B cell (primary cell): ENCODE data around the gene THBD. TPM values are rescaled to one million over a fixed set of nuclear protein-coding genes. Genes with fewer than 3 reads are reported as not detected.

Experiments used
- ATAC-seq: fragments of 200-7000 bp; cut with Tn5 transposase; one replicate; pipeline ENCODE4 v1.10.0; 2021; ENCODE audit warnings: low read depth, mild to moderate bottlenecking, moderate number of reproducible peaks, moderate library complexity
- CTCF ChIA-PET: fragments of 350-600 bp; sonication (Branson Sonifier 250); formaldehyde crosslinking; loops from one replicate; lab custom pipeline; 2021; ENCODE audit warnings: antibody characterized with exemption, inconsistent platforms; lab: Charles Lee
- POLR2A ChIA-PET: fragments of 350-600 bp; sonication (Branson Sonifier 250); formaldehyde crosslinking; loops from one replicate; lab custom pipeline; 2021; ENCODE audit warnings: antibody characterized with exemption; lab: Charles Lee
- DNase-seq: peaks from one replicate; pipeline ENCODE4 v3.0.0; 2013
- H2AFZ ChIP-seq: 2 replicates; pipeline ENCODE4 v1.6.1; 2012; ENCODE audit warnings: mild to moderate bottlenecking, low read depth, low read length; ENCODE audit not compliant: insufficient read depth, poor library complexity, severe bottlenecking
- H3K27ac ChIP-seq, 2 donors: 1 replicate in 1 of 2; 2 replicates in 1 of 2; pipeline ENCODE4 v1.5.1; 2012 to 2013; ENCODE audit warnings: low read length in 2 of 2, mild to moderate bottlenecking in 2 of 2, moderate library complexity in 1 of 2
- H3K27me3 ChIP-seq, 4 experiments: fragments of 200-600 bp in 1 of 4; sonication (generic) in 1 of 4; replicated peaks in 1 of 4; 1 replicate in 2 of 4; 2 replicates in 2 of 4; pipeline versions ENCODE4 v1.6.1 to v1.7.0; 2013 to 2016; ENCODE audit warnings: low read length in 3 of 4, mild to moderate bottlenecking in 2 of 4, mixed read lengths in 1 of 4, moderate library complexity in 1 of 4; ENCODE audit not compliant: insufficient read depth in 4 of 4, control insufficient read depth in 3 of 4; ENCODE audit errors: control extremely low read depth in 1 of 4
- H3K36me3 ChIP-seq, 2 experiments: replicated peaks in 1 of 2; 1 replicate in 1 of 2; 2 replicates in 1 of 2; pipeline versions ENCODE4 v1.6.1 to v1.7.1; 2013; ENCODE audit warnings: low read length in 1 of 2; ENCODE audit not compliant: insufficient read depth in 2 of 2, control insufficient read depth in 1 of 2; ENCODE audit errors: control extremely low read depth in 1 of 2, extremely low read depth in 1 of 2
- H3K4me1 ChIP-seq, 2 donors: fragments of 200-600 bp in 1 of 2; sonication (generic) in 1 of 2; 1 replicate in 1 of 2; 2 replicates in 1 of 2; pipeline versions ENCODE4 v1.5.1 to v1.6.1; 2013 to 2017; ENCODE audit warnings: low read length in 2 of 2; ENCODE audit not compliant: control insufficient read depth in 2 of 2, insufficient read depth in 2 of 2
- H3K4me2 ChIP-seq: replicated peaks from 2 replicates; pipeline ENCODE3; 2012; ENCODE audit warnings: mild to moderate bottlenecking, low read depth, low read length; ENCODE audit not compliant: poor library complexity, severe bottlenecking
- H3K4me3 ChIP-seq, 5 experiments: fragments of 200-600 bp in 1 of 5; sonication (generic) in 1 of 5; 1 replicate in 3 of 5; 2 replicates in 2 of 5; pipeline versions ENCODE4 v1.5.1 to v1.7.0; 2011 to 2016; ENCODE audit warnings: low read length in 4 of 5, mild to moderate bottlenecking in 4 of 5, low read depth in 2 of 5, control low read depth in 1 of 5, moderate library complexity in 1 of 5; ENCODE audit not compliant: insufficient read depth in 1 of 5; ENCODE audit errors: control extremely low read depth in 1 of 5, extremely low read depth in 1 of 5
- H3K79me2 ChIP-seq: fragments of 200-600 bp; sonication (generic); one replicate; pipeline ENCODE4 v1.6.0; 2016; ENCODE audit warnings: low read length; ENCODE audit not compliant: control insufficient read depth, insufficient read depth
- H3K9ac ChIP-seq: fragments of 200-600 bp; sonication (generic); 2 replicates; pipeline ENCODE4 v1.6.1; 2017; ENCODE audit warnings: mild to moderate bottlenecking, low read length, moderate library complexity
- H3K9me3 ChIP-seq, 3 donors: one replicate each; pipeline versions ENCODE4 v1.6.1 to v1.7.1; 2013; ENCODE audit warnings: low read length in 2 of 3; ENCODE audit not compliant: control insufficient read depth in 2 of 3, insufficient read depth in 1 of 3; ENCODE audit errors: control extremely low read depth in 1 of 3
- H4K20me1 ChIP-seq: 2 replicates; pipeline ENCODE4 v1.6.0; 2012; ENCODE audit warnings: mild to moderate bottlenecking, low read length; ENCODE audit not compliant: insufficient read depth, control insufficient read depth, poor library complexity, severe bottlenecking
- H3K27ac Mint-ChIP-seq: one replicate; pipeline ENCODE4 v1.8.0; 2021; ENCODE audit warnings: mixed read lengths
- H3K27me3 Mint-ChIP-seq: one replicate; pipeline ENCODE4 v1.8.0; 2021; ENCODE audit warnings: mixed read lengths
- H3K4me1 Mint-ChIP-seq: one replicate; pipeline ENCODE4 v1.8.0; 2021; ENCODE audit warnings: mixed read lengths
- H3K4me3 Mint-ChIP-seq: one replicate; pipeline ENCODE4 v1.8.0; 2021; ENCODE audit warnings: mixed read lengths
- H3K9me3 Mint-ChIP-seq: one replicate; pipeline ENCODE4 v1.8.0; 2022; ENCODE audit warnings: mixed read lengths; ENCODE audit not compliant: insufficient read depth
- CTCF ChIP-seq: fragments of 200-600 bp; IDR thresholded peaks from one replicate; pipeline ENCODE4 v1.8.0; 2022; ENCODE audit warnings: antibody characterized with exemption, mild to moderate bottlenecking
- EZH2 ChIP-seq: IDR thresholded peaks from 2 replicates; pipeline ENCODE4 v1.6.1; 2012; ENCODE audit warnings: borderline replicate concordance, low read depth, mild to moderate bottlenecking, moderate library complexity, low read length; ENCODE audit not compliant: insufficient read depth, poor library complexity, severe bottlenecking
- WGBS: methylation state at CpG from one replicate; pipeline ENCODE4 v1.1.5; 2013; ENCODE audit warnings: missing lambda C conversion rate; ENCODE audit not compliant: insufficient coverage; 5-methylcytosine and 5-hydroxymethylcytosine counted together
- intact Hi-C: fragments of 100-400 bp; cut with micrococcal nuclease; formaldehyde crosslinking; loops from one replicate; pipeline ENCODE4 v1.10.0; 2022
- polyA plus RNA-seq: library from polyadenylated mRNA; depleted of rRNA; stranded (reverse); fragments of >200 nt; gene quantifications from 2 replicates; pipeline ENCODE4 v1.2.3, GENCODE V29; 2012
- total RNA-seq, 2 donors: library from RNA; stranded (reverse); fragments of 120-200 nt in 1 of 2; gene quantifications; 1 replicate in 1 of 2; 2 replicates in 1 of 2; pipeline versions ENCODE4 v1.2.3 to v1.2.4, GENCODE V29; 2013 to 2022

Gene THBD
- total and polyA plus RNA-seq, 2 donors (not counting 1 experiment from before 2014, with no cell fraction given), result 0.78 TPM; not detected in 1

GRCh38 chr20:23035731-23036130, 13.7 kb downstream of the THBD start:
- POLR2A ChIA-PET, result no interaction called here
- no peaks in the 10 kb centered on the region for H3K9me3 Mint-ChIP-seq
- no peak overlapping the region for H3K27ac Mint-ChIP-seq
- H2AFZ ChIP-seq, result no peak overlapping the region
- H3K4me3 Mint-ChIP-seq, result no peak overlapping the region
- peaks cover 37% of the 10 kb centered on the region for H3K27me3 Mint-ChIP-seq
- H3K27me3 ChIP-seq, result peaks cover 0 to 12% (median 0%) of the 10 kb centered on the region in 4 experiments
- intact Hi-C loops, result no loop called here
- peaks cover 0 to 5% (median 0%) of the 10 kb centered on the region in 3 donors for H3K9me3 ChIP-seq
- no peaks in the 10 kb centered on the region for H3K4me1 Mint-ChIP-seq
- no peak for DNase-seq
- H4K20me1 ChIP-seq, result no peaks in the 10 kb centered on the region
- H3K4me3 ChIP-seq, result no peak overlapping the region
- TF ChIP-seq CTCF, result no peak
- TF ChIP-seq EZH2, result no peak
- CTCF ChIA-PET, result no interaction called here
- H3K27ac ChIP-seq, result no peak overlapping the region
- no peak overlapping the region for H3K4me2 ChIP-seq
- ATAC-seq, result no peak
- WGBS, result 94% methylated on average over 41 of the region's 41 CpGs
- no peaks in the 10 kb centered on the region for H3K4me1 ChIP-seq
- no peaks in the 10 kb centered on the region for H3K79me2 ChIP-seq
- H3K36me3 ChIP-seq, result no peaks in the 10 kb centered on the region
- H3K9ac ChIP-seq, result no peak overlapping the region

- ATAC-seq, result no peak
- Histone ChIP-seq H4K20me1 (no peaks in the 10 kb centered on the region), H3K36me3 (no peaks in the 10 kb centered on the region), H3K27ac (no peak within 1 kb of the TSS), H3K27me3 (peaks cover 0 to 12% (median 0%) of the 10 kb centered on the region in 4 experiments), H2AFZ (no peak within 1 kb of the TSS), H3K9me3 (peaks cover 0 to 5% (median 0%) of the 10 kb centered on the region in 3 donors), H3K4me3 (no peak within 1 kb of the TSS), H3K79me2 (no peaks in the 10 kb centered on the region), H3K4me1 (no peaks in the 10 kb centered on the region), H3K9ac (no peak within 1 kb of the TSS), H3K4me2 (no peak within 1 kb of the TSS)
- no peaks in the 10 kb centered on the region for H3K9me3 Mint-ChIP-seq
- intact Hi-C loops, result no loop called here
- ChIA-PET POLR2A (no interaction called here), CTCF (no interaction called here)
- H3K4me1 Mint-ChIP-seq, result no peaks in the 10 kb centered on the region
- H3K4me3 Mint-ChIP-seq, result no peak within 1 kb of the TSS
- 33% methylated on average over 83 of the region's 83 CpGs for WGBS
- TF ChIP-seq CTCF (no peak), EZH2 (no peak)
- peaks cover 34% of the 10 kb centered on the region for H3K27me3 Mint-ChIP-seq
- H3K27ac Mint-ChIP-seq, result no peak within 1 kb of the TSS
- DNase-seq, result no peak
Measured at GRCh38 chr20:23034721-23035671, 14.5 kb downstream of the THBD start, which contains the start of gene SSTR4. TSS of gene SSTR4 (plus strand) at chr20:23035312. CDS start at chr20:23035484, 172 bp downstream.
